ENCODE data around the gene RABEP2.

DNA sequence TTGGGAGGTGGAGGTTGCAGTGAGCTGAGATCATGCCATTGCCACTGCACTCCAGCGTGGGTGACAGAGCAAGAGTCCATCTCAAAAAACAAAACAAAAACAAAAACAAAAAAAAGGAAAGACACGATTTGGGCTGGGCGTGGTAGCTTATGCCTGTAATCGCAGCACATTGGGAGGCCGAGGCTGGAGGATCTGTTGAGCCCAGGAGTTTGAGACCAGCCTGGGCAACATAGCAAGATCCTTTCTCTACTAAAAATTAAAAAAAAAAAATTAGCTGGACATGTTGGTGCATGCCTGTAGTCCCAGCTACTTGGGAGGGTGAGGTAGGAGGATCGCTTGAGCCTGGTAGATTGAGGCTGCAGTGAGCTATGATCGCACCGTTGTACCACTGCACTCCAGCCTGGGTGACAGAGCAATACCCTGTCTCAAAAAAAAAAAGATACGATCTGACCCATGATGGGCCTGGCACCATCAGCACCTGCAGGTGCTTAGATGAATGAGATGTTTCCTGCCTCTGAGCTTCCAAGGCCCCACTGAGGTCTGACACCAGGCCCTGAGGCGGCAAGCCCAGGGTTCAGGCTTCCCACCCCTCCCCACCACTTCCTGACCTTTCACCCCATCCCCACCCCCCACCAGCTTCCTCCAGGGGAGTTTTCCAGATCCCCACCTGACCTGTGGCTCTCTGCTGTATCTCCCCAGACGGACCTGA, 25.0 kb downstream of the RABEP2 start:
- TF ChIP-seq, protein P1, sequence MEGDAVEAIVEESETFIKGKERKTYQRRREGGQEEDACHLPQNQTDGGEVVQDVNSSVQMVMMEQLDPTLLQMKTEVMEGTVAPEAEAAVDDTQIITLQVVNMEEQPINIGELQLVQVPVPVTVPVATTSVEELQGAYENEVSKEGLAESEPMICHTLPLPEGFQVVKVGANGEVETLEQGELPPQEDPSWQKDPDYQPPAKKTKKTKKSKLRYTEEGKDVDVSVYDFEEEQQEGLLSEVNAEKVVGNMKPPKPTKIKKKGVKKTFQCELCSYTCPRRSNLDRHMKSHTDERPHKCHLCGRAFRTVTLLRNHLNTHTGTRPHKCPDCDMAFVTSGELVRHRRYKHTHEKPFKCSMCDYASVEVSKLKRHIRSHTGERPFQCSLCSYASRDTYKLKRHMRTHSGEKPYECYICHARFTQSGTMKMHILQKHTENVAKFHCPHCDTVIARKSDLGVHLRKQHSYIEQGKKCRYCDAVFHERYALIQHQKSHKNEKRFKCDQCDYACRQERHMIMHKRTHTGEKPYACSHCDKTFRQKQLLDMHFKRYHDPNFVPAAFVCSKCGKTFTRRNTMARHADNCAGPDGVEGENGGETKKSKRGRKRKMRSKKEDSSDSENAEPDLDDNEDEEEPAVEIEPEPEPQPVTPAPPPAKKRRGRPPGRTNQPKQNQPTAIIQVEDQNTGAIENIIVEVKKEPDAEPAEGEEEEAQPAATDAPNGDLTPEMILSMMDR (IDR thresholded peaks at IDR 0.05): no peak
- no peak for TF ChIP-seq POLR2A (IDR thresholded peaks at IDR 0.05)
